ENCODE measurements around the gene VARS2.

Gene VARS2

GRCh38 chr6:30931969-30932645, 18.1 kb downstream of the VARS2 start, which contains the start of gene SFTA2:
Gene SFTA2, minus strand, starts transcription at chr6:30932170. Its CDS starts 74 bp downstream, at chr6:30932096.
- no peak for DNase-seq

DNA sequence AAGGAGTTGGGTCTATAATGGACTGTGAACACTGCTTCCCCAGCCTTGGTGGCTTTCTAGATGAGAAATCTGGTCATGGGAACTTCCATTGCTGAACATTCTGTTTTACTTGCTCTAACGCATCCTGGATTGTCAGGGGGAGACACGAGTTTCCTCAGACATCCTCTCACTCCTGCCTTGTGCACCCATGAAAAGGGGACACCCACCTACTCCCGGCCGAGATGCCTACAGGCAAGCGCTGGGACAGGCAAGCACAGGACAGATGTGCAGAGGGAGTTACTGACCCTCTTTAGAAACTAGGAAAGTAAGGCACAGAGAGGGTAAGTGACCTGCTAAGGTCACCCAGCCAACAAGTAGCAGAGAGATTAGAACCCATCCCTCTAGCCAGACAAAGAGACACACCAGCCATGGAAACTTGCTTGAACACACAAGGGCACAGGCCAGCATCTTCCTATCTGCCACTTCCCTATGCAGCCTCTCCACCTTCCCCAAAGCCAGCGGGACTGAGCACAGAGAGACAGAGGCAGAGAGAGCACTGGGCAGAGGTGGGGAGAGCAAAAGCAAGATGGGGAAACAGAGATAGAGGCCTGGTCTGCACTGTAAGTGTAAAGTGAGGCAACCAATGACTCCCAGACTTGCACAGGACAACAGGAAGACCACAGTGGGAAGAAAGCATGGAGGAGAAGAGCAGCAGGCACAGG, 18.8 kb downstream of the VARS2 start:
- DNase-seq, result no peak

DNA sequence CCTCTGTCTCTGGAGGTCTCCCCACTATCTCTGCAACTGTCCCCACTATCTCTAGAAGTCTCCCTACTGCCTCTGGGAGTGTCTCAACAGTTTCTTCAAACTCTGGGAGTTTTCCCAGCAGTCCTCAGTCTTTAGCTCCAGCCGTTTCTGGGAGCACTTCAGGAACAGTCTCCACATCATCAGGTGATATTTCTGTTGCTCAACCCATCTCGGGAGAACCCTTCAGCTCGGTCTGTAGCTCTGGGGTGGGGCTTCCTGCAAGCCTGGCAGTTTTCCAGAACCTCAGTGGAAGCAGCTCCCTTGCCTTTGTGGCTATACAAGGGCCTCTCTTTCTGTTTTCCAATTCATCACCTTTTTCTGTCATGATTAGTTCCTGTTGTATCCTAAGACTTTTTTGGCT, 21.0 kb downstream of the VARS2 start:
- DNase-seq, result no peak

- DNase-seq, result no peak
Measured at GRCh38 chr6:30937265-30937664, 23.2 kb downstream of the VARS2 start.

GRCh38 chr6:30938730-30939129, 24.7 kb downstream of the VARS2 start:
- DNase-seq, result no peak

DNA sequence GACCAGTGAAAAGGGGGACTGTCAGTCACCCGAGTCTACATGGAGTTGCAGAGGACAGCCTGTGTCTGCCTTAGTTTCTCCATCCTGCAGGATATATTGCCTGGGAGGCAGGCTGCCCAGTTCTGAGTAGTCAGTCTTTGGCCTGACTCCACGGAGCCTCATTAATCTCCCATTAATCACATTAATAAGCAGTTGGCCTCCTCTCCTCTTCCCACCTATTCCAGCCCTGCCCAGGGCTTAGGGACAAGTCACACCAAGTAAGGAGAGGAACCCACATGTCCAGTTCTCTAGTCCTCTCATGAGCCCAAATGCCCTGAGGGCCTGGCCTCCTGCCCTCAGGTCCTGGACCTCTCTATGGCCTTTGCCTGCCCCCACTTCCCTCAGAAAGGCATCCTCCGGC, 25.4 kb downstream of the VARS2 start:
- DNase-seq, result no peak

GRCh38 chr6:30940361-30940986, 26.4 kb downstream of the VARS2 start, which contains the start of gene MUCL3:
Gene MUCL3, plus strand, starts transcription at chr6:30940973. Its CDS starts 27 bp downstream, at chr6:30941000.
- no peak for DNase-seq

DNA sequence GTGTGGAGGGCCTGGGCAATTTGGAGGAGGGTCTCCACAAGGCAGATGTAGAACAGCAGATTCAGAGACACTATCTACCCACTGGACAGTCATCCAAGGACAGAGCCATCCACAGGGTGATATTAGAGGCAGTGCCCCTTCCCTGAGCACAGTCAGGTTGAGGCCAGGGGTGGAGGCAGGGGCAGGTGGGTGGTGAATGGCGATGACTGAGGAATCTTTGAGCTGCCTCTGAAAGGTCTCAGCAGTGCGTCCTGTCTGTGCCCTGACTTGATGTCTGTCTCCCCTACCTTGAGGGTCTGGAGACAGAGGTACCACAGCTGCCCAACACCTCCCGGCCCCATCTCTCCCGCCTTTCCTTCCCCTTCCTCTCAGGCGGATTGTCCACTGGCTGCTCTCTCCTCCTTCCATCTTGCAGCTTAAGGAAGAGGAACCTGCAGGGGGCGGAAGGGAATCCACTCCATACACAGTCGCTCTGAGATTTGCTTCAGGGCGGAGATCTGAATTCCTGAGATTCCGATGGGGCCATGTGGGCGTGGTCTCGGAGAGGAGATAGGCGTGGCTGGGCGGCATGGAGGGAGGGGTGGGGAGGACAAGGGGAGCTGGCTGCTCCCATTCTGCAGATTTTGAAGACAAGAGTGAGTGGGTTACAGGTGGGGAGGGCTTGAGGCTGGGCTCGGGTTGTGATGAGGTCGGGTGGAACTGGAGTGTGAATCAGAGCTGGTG, 28.5 kb downstream of the VARS2 start:
- peak; percentile 20 for DNase-seq

GRCh38 chr6:30944051-30944450, 30.0 kb downstream of the VARS2 start:
- DNase-seq, result no peak

GRCh38 chr6:30945281-30945680, 31.2 kb downstream of the VARS2 start:
- no peak for DNase-seq

DNA sequence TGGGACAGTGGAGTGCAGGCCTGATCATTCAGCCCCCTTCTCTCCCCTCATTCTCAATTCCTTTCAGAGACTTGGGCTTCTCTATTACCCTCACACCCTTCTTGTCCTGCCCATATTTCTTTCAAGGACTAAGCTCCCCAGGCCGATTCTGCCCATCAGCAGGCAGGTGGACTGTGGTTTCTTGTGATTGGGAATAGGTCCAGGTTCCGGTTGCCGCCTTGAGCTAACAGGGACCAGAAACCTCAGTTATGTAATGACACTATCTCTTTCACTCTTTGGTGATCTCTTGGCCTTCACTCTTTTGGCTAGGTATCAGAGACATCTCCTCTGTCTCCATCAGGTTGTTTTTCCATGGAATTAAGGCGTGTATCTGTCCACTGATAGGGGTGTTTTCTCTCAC, 33.2 kb downstream of the VARS2 start:
- DNase-seq, result no peak

- DNase-seq, result no peak
Measured at GRCh38 chr6:30948811-30949210, 34.8 kb downstream of the VARS2 start.

DNA sequence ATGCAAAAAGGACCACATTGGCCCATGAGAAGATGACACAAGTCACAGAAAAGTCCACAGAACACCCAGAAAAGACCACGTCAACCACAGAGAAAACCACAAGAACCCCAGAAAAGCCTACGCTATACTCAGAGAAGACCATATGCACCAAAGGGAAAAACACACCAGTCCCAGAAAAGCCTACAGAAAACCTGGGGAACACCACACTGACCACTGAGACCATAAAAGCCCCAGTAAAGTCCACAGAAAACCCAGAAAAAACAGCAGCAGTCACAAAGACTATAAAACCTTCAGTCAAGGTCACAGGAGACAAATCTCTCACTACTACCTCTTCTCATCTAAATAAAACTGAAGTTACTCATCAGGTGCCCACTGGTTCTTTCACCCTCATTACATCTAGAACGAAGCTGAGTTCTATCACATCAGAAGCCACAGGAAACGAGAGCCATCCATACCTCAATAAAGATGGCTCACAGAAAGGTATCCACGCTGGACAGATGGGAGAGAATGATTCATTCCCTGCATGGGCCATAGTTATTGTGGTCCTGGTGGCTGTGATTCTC, 38.0 kb downstream of the VARS2 start:
- DNase-seq, result no peak

GRCh38 chr6:30954631-30955366, 40.8 kb downstream of the VARS2 start:
- no peak for DNase-seq

DNA sequence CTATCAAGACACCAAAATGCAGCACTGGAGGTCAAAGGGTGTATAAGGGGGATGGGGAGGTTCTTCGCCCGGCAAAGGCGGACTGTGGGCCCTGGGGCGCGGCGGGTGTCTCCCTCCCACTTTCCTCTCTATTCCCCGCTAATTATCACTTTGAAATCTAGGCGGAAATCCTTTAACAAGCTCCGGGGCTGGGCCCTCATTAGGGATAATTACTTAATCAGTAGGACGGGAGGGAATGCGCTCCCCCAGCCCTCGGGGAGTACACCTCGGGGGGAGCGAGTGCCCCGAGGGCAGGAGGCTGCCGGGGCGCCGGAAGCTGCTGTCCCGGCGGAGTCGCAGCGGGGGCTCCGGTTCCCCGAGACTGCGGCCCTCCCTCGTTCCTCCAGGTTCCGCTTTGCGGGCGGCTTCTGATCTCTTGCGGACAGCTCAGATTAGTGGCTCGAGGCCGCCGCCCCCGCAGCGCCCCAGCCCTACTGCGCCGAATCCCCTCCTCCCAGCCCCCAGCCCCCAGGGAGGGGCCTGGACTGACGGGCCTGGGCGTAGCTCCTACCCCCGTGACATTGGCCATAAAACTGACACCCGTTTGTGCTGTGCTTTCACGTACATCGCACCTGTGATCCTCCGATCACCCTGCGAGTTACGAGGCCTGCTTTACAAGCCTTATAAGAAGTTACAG, 41.5 kb downstream of the VARS2 start:
- DNase-seq, result peak; percentile 69

DNA sequence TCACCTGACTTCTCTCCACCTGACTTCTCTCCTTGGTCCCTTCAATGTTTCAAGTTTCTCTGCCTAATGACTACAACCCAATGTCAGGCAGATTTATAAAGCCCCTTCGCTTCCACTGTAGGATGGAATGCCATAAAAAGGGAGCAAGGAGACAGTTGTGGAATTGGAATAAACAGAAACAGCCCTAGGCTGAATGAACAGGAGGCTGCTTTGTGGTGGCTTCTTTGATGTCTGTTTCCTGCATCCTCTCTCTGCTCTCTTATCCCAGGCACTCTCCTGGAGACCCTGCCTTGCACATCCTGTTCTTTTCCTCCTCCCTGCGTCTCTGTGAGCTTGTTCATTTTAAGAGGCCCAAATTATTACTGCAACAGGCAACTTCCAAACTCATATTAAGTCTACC, 43.7 kb downstream of the VARS2 start:
- DNase-seq, result no peak

- DNase-seq, result no peak
Measured at GRCh38 chr6:30960907-30961673, 47.1 kb downstream of the VARS2 start.

- DNase-seq, result no peak
Measured at GRCh38 chr6:30962716-30963115, 48.7 kb downstream of the VARS2 start.

GRCh38 chr6:30963641-30964040, 49.6 kb downstream of the VARS2 start:
- DNase-seq, result no peak

DNA sequence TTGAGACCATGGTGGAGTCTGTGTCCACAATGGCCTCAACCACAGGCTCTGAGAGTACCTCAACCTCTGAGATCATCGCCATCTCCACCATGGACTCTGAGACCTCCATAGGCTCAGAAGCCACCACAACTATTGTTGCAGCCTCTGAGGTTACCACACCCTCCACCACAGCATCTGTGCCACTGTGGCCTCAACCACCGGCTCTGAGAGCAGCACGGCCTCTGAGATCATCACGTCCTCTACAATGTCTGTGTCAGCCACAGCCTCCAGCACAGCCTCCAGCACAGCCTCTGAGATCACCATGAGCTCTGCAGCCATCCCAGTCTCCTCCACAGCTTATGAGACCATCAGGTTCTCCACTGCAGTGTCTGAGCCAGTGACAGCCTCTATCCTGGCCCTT, 50.0 kb downstream of the VARS2 start:
- DNase-seq, result no peak

- no peak for DNase-seq
Measured at GRCh38 chr6:30965140-30965601, 51.1 kb downstream of the VARS2 start.
